SH-SY5Y (cell line): ENCODE measurements around the gene TMEM47.

ENCODE experiments used
- GATA2 ChIP-seq: IDR thresholded peaks from 2 replicates; pipeline ENCODE4 v1.6.1; 2011; ENCODE audit warnings: mild to moderate bottlenecking, low read depth, low read length
- GATA3 ChIP-seq: IDR thresholded peaks from 2 replicates; pipeline ENCODE4 v1.6.1; 2011; ENCODE audit warnings: low read depth, mild to moderate bottlenecking, low read length, moderate library complexity

DNA sequence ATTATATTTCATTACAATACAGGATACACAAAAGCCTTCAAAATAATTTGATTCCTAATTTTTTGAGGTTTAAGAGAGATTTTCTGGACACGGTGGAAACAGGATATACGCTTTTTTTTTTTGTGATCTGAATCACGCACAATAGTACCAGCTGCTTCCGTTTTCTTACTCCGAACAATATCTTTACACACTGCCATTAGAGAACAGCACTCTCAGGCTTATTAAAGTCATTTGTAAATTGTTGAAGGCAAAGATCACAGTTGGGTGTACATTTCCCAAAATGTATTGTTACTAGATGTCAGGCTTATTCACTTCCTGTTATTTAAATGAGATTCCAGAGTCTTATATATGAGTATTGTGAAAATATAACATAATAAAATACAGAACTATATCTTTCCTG, 71.5 kb downstream of the TMEM47 start:
- TF ChIP-seq GATA3: no peak
- TF ChIP-seq GATA2: no peak
